Karpas-422 (cell line): ENCODE measurements around the gene AP3D1. TPM values are rescaled to one million over a fixed set of nuclear protein-coding genes. Genes with fewer than 3 reads are reported as not detected.
"Not testable (repeated sequence)": the region's sequence is repeated elsewhere in the genome, so short reads cannot be mapped to it uniquely, and the experiment has no call there.

Source experiments
- DNase-seq: peaks from one replicate; pipeline ENCODE4 v3.0.0-alpha.2; 2015
- H2AFZ ChIP-seq: fragments of 200-600 bp; sonication (generic); 2 replicates; pipeline ENCODE4 v1.6.1; 2014; ENCODE audit warnings: antibody characterized with exemption, low read length, mixed read lengths
- H3K27ac ChIP-seq: fragments of 200-600 bp; sonication (generic); 2 replicates; pipeline ENCODE4 v1.5.1; 2014; ENCODE audit warnings: mild to moderate bottlenecking, low read length, moderate library complexity
- H3K27me3 ChIP-seq: fragments of 200-600 bp; sonication (generic); 2 replicates; pipeline ENCODE4 v1.6.1; 2014; ENCODE audit warnings: low read length, mixed read lengths
- H3K36me3 ChIP-seq: fragments of 200-600 bp; sonication (generic); 2 replicates; pipeline ENCODE4 v1.6.1; 2014; ENCODE audit warnings: low read length, mixed read lengths; ENCODE audit not compliant: insufficient read depth
- H3K4me1 ChIP-seq: fragments of 200-600 bp; sonication (generic); 2 replicates; pipeline ENCODE4 v1.6.1; 2014; ENCODE audit warnings: mild to moderate bottlenecking, low read length, mixed read lengths
- H3K4me2 ChIP-seq: fragments of 200-600 bp; sonication (generic); 2 replicates; pipeline ENCODE4 v1.6.1; 2014; ENCODE audit warnings: low read length, low read depth, mild to moderate bottlenecking; ENCODE audit not compliant: poor library complexity, severe bottlenecking
- H3K4me3 ChIP-seq: fragments of 200-600 bp; sonication (generic); 2 replicates; pipeline ENCODE4 v1.5.1; 2014; ENCODE audit warnings: mild to moderate bottlenecking, antibody characterized with exemption, low read length, mixed read lengths
- H3K79me2 ChIP-seq: fragments of 200-600 bp; sonication (generic); 2 replicates; pipeline ENCODE4 v1.6.1; 2014; ENCODE audit warnings: mild to moderate bottlenecking, low read length, mixed read lengths
- H3K9ac ChIP-seq: fragments of 200-600 bp; sonication (generic); 2 replicates; pipeline ENCODE4 v1.6.0; 2014; ENCODE audit warnings: low read length
- H3K9me2 ChIP-seq: fragments of 200-600 bp; sonication (generic), shearing (Covaris generic); replicated peaks from 2 replicates; pipeline ENCODE4 v1.6.0; 2014; ENCODE audit warnings: mild to moderate bottlenecking, low read length, moderate library complexity; ENCODE audit not compliant: insufficient read depth
- H3K9me3 ChIP-seq: fragments of 300-700, 200-600 bp; sonication (generic); 2 replicates; pipeline ENCODE4 v1.6.1; 2014; ENCODE audit warnings: low read length, mixed read lengths
- H4K20me1 ChIP-seq: fragments of 200-600 bp; sonication (generic); 2 replicates; pipeline ENCODE4 v1.6.1; 2014; ENCODE audit warnings: mild to moderate bottlenecking, antibody characterized with exemption, low read length, low read depth; ENCODE audit not compliant: insufficient read depth
- total RNA-seq: library from RNA; depleted of rRNA; stranded (reverse); fragments of >200 nt; shearing (Covaris generic); gene quantifications from 2 replicates; pipeline ENCODE4 v1.2.3, GENCODE V29; 2014; ENCODE audit warnings: low replicate concordance; rRNA removed

AP3D1 gene
- total RNA-seq = 82.3 and 101 TPM in 2 replicates

- H3K27ac ChIP-seq = peak within 1 kb of the TSS; percentile 70
- H3K4me2 ChIP-seq = peak within 1 kb of the TSS; percentile 96
- H4K20me1 ChIP-seq = peaks cover 17% of the 10 kb centered on the region
- peak within 1 kb of the TSS; percentile 96 for H3K9ac ChIP-seq
- H3K4me1 ChIP-seq = peaks cover 25% of the 10 kb centered on the region
- H3K27me3 ChIP-seq = no peaks in the 10 kb centered on the region
- H3K4me3 ChIP-seq = peak within 1 kb of the TSS; percentile 95
- H3K9me2 ChIP-seq = no peaks in the 10 kb centered on the region
- peak; percentile 100 for DNase-seq
- H3K36me3 ChIP-seq = no peaks in the 10 kb centered on the region
- peaks cover 45% of the 10 kb centered on the region for H3K79me2 ChIP-seq
- no peaks in the 10 kb centered on the region for H3K9me3 ChIP-seq
- H2AFZ ChIP-seq = no peak within 1 kb of the TSS
Observed at GRCh38 chr19:2151339-2152229, at the start of gene AP3D1. AP3D1 (minus strand) TSS chr19:2151566; CDS start chr19:2151334, 232 bp downstream.

GRCh38 chr19:2200624-2201294, 49.4 kb upstream of the AP3D1 start:
- H3K9ac ChIP-seq, H3K27ac ChIP-seq, H3K27me3 ChIP-seq, H3K36me3 ChIP-seq, H3K9me3 ChIP-seq, H3K4me2 ChIP-seq, H3K4me3 ChIP-seq, H3K9me2 ChIP-seq, DNase-seq, H2AFZ ChIP-seq: not testable (repeated sequence)
- H3K4me1 ChIP-seq = peaks cover 14% of the 10 kb centered on the region
- peaks cover 15% of the 10 kb centered on the region; the same call in 1 of the 2 replicates for H4K20me1 ChIP-seq
- peaks cover 18% of the 10 kb centered on the region; the same call in 1 of the 2 replicates for H3K79me2 ChIP-seq

GRCh38 chr19:2199861-2200623, 48.7 kb upstream of the AP3D1 start:
- no peak overlapping the region for H2AFZ ChIP-seq
- no peak overlapping the region for H3K4me3 ChIP-seq
- H3K9me2 ChIP-seq = no peaks in the 10 kb centered on the region
- H3K79me2 ChIP-seq = peaks cover 18% of the 10 kb centered on the region; the same call in 1 of the 2 replicates
- no peaks in the 10 kb centered on the region for H3K36me3 ChIP-seq
- H3K27ac ChIP-seq = no peak overlapping the region
- peaks cover 15% of the 10 kb centered on the region; the same call in 1 of the 2 replicates for H4K20me1 ChIP-seq
- no peak overlapping the region for H3K9ac ChIP-seq
- H3K9me3 ChIP-seq = no peaks in the 10 kb centered on the region
- peaks cover 14% of the 10 kb centered on the region for H3K4me1 ChIP-seq
- no peak for DNase-seq
- no peaks in the 10 kb centered on the region for H3K27me3 ChIP-seq
- no peak overlapping the region for H3K4me2 ChIP-seq

- Histone ChIP-seq H3K27ac (no peak overlapping the region), H3K27me3 (no peaks in the 10 kb centered on the region), H3K9me2 (no peaks in the 10 kb centered on the region), H2AFZ (no peak overlapping the region), H3K79me2 (peaks cover 18% of the 10 kb centered on the region; the same call in 1 of the 2 replicates), H3K4me2 (no peak overlapping the region), H4K20me1 (peaks cover 15% of the 10 kb centered on the region; the same call in 1 of the 2 replicates), H3K9ac (no peak overlapping the region), H3K4me3 (no peak overlapping the region), H3K36me3 (no peaks in the 10 kb centered on the region), H3K4me1 (peaks cover 10% of the 10 kb centered on the region), H3K9me3 (no peaks in the 10 kb centered on the region)
- DNase-seq = peak; percentile 71
Observed at GRCh38 chr19:2199215-2199614, 47.8 kb upstream of the AP3D1 start.

- Histone ChIP-seq H3K4me3 (no peak overlapping the region), H4K20me1 (peaks cover 10% of the 10 kb centered on the region; the same call in 1 of the 2 replicates), H3K27me3 (no peaks in the 10 kb centered on the region), H3K4me2 (no peak overlapping the region), H3K9me2 (no peaks in the 10 kb centered on the region), H3K9me3 (no peaks in the 10 kb centered on the region), H3K27ac (no peak overlapping the region), H3K9ac (no peak overlapping the region), H2AFZ (no peak overlapping the region), H3K4me1 (peaks cover under 1% of the 10 kb centered on the region), H3K79me2 (peaks cover 18% of the 10 kb centered on the region; the same call in 1 of the 2 replicates), H3K36me3 (no peaks in the 10 kb centered on the region)
- no peak for DNase-seq
Observed at GRCh38 chr19:2198317-2198716, 47.0 kb upstream of the AP3D1 start.

GRCh38 chr19:2197270-2197669, 45.9 kb upstream of the AP3D1 start:
- DNase-seq = no peak
- H3K9ac ChIP-seq = no peak overlapping the region
- H3K9me2 ChIP-seq = no peaks in the 10 kb centered on the region
- H3K4me1 ChIP-seq = no peaks in the 10 kb centered on the region
- H3K36me3 ChIP-seq = no peaks in the 10 kb centered on the region
- no peak overlapping the region for H3K27ac ChIP-seq
- H3K79me2 ChIP-seq = peaks cover 18% of the 10 kb centered on the region; the same call in 1 of the 2 replicates
- H4K20me1 ChIP-seq = peaks cover 10% of the 10 kb centered on the region; the same call in 1 of the 2 replicates
- H2AFZ ChIP-seq = no peak overlapping the region
- H3K27me3 ChIP-seq = no peaks in the 10 kb centered on the region
- no peaks in the 10 kb centered on the region for H3K9me3 ChIP-seq
- no peak overlapping the region for H3K4me3 ChIP-seq
- H3K4me2 ChIP-seq = no peak overlapping the region

- peaks cover 10% of the 10 kb centered on the region; the same call in 1 of the 2 replicates for H4K20me1 ChIP-seq
- no peak overlapping the region for H3K4me2 ChIP-seq
- peaks cover 18% of the 10 kb centered on the region; the same call in 1 of the 2 replicates for H3K79me2 ChIP-seq
- no peaks in the 10 kb centered on the region for H3K9me3 ChIP-seq
- H3K36me3 ChIP-seq = 0 out of 2 replicates have a peak, but pooled peaks cover 2% of the 10 kb centered on the region
- H3K9me2 ChIP-seq = no peaks in the 10 kb centered on the region
- H3K9ac ChIP-seq = no peak overlapping the region
- no peak for DNase-seq
- H3K4me3 ChIP-seq = no peak overlapping the region
- H3K27me3 ChIP-seq = no peaks in the 10 kb centered on the region
- H2AFZ ChIP-seq = no peak overlapping the region
- no peaks in the 10 kb centered on the region for H3K4me1 ChIP-seq
- no peak overlapping the region for H3K27ac ChIP-seq
Observed at GRCh38 chr19:2195914-2196313, 44.5 kb upstream of the AP3D1 start.
